Testis (tissue), 2 donors: ENCODE results near the gene C1orf87.

Experiments
- POLR2A ChIP-seq: fragments of 450-650 bp; IDR thresholded peaks from one replicate; pipeline ENCODE4 v1.6.1; 2017; ENCODE audit warnings: antibody characterized with exemption, mild to moderate bottlenecking, moderate library complexity
- TF ChIP-seq, protein P1 (sequence below), 3 experiments: fragments of 450-650 bp in 2 of 3; fragments of 200-600 bp in 1 of 3; sonication (generic) in 1 of 3; IDR thresholded peaks; one replicate each; pipeline ENCODE4 v1.5.1; 2016 to 2019; ENCODE audit warnings: antibody characterized with exemption in 3 of 3, mild to moderate bottlenecking in 2 of 3, moderate library complexity in 1 of 3

DNA sequence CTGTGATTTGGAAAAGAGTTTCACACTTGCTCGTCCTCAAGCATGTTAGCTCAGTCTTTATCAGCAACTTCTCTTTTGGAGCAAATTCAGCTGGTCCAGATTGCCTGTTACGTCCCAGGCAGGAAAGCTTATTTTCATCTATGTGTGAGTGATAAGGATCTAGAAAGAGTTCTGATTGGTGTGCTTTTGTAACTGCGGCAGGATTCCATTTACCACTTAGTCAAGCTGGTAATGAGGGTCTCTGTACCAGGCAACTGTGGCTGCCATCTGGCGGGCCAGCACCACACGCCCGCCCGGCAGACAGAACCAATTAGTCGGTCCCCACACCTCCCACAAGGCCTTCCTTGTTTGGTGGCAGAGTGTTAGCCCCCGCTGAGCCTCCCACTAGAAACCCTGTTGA lies 21.0 kb downstream of the C1orf87 start:
- TF ChIP-seq, protein P1, sequence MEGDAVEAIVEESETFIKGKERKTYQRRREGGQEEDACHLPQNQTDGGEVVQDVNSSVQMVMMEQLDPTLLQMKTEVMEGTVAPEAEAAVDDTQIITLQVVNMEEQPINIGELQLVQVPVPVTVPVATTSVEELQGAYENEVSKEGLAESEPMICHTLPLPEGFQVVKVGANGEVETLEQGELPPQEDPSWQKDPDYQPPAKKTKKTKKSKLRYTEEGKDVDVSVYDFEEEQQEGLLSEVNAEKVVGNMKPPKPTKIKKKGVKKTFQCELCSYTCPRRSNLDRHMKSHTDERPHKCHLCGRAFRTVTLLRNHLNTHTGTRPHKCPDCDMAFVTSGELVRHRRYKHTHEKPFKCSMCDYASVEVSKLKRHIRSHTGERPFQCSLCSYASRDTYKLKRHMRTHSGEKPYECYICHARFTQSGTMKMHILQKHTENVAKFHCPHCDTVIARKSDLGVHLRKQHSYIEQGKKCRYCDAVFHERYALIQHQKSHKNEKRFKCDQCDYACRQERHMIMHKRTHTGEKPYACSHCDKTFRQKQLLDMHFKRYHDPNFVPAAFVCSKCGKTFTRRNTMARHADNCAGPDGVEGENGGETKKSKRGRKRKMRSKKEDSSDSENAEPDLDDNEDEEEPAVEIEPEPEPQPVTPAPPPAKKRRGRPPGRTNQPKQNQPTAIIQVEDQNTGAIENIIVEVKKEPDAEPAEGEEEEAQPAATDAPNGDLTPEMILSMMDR (IDR thresholded peaks at IDR 0.05), result no peak
- TF ChIP-seq POLR2A, result no peak
